HG03097 (cell line): Measurements from ENCODE around the gene ANKRD11.

Experiments
- ATAC-seq: cut with Tn5 transposase; IDR thresholded peaks from one replicate; pipeline ENCODE4 v1.9.1; 2021; ENCODE audit not compliant: unreplicated experiment, low FRiP score

The ANKRD11 gene

GRCh38 chr16:89507214-89507833, 17.0 kb upstream of the ANKRD11 start:
- no peak for ATAC-seq

GRCh38 chr16:89506791-89507191, 16.4 kb upstream of the ANKRD11 start:
- ATAC-seq: no peak

- ATAC-seq: no peak
Measured at GRCh38 chr16:89506113-89506504, 15.7 kb upstream of the ANKRD11 start.

GRCh38 chr16:89505204-89506112, 15.1 kb upstream of the ANKRD11 start:
- peak; percentile 25 for ATAC-seq

- no peak for ATAC-seq
Measured at GRCh38 chr16:89504091-89504490, 13.7 kb upstream of the ANKRD11 start.

GRCh38 chr16:89502081-89502843, 11.9 kb upstream of the ANKRD11 start:
- no peak for ATAC-seq

- ATAC-seq: no peak
Measured at GRCh38 chr16:89499767-89500166, 9.4 kb upstream of the ANKRD11 start.

GRCh38 chr16:89498839-89499238, 8.5 kb upstream of the ANKRD11 start:
- ATAC-seq: no peak

- ATAC-seq: no peak
Measured at GRCh38 chr16:89495121-89495520, 4.8 kb upstream of the ANKRD11 start.

- no peak for ATAC-seq
Measured at GRCh38 chr16:89493776-89494175, 3.4 kb upstream of the ANKRD11 start.

GRCh38 chr16:89491974-89492687, 1.8 kb upstream of the ANKRD11 start:
- no peak for ATAC-seq

GRCh38 chr16:89491238-89491869, 993 bp upstream of the ANKRD11 start:
- ATAC-seq: no peak

GRCh38 chr16:89489898-89490438, 393 bp downstream of the ANKRD11 start:
- no peak for ATAC-seq

GRCh38 chr16:89489040-89489897, 1.1 kb downstream of the ANKRD11 start:
- no peak for ATAC-seq

- no peak for ATAC-seq
Measured at GRCh38 chr16:89485701-89486246, 4.6 kb downstream of the ANKRD11 start.

GRCh38 chr16:89484923-89485679, 5.3 kb downstream of the ANKRD11 start:
- ATAC-seq: peak; percentile 40

- no peak for ATAC-seq
Measured at GRCh38 chr16:89484041-89484501, 6.3 kb downstream of the ANKRD11 start.

- ATAC-seq: no peak
Measured at GRCh38 chr16:89482817-89483205, 7.5 kb downstream of the ANKRD11 start.
